HEK293 (cell line): ENCODE measurements around the gene IGSF21.

Source experiments
- CTCF ChIA-PET: fragments of 350-600 bp; formaldehyde crosslinking; extraction: SDS; loops from one replicate; lab custom pipeline; 2021; ENCODE audit warnings: antibody characterized with exemption; lab: Yijun Ruan, JAX
- POLR2A ChIA-PET: fragments of 300-600 bp; formaldehyde crosslinking; extraction: SDS; loops from one replicate; lab custom pipeline; 2020; ENCODE audit warnings: antibody characterized with exemption, inconsistent platforms; lab: Yijun Ruan, JAX
- H3K27ac ChIP-seq: fragments of 200-500 bp; sonication (Bioruptor generic); 2 replicates; pipeline ENCODE4 v1.5.1; 2014; ENCODE audit warnings: low read depth, low read length, control low read depth, inconsistent platforms; ENCODE audit errors: extremely low read depth
- H3K36me3 ChIP-seq, 2 experiments: fragments of 200-500 bp in 1 of 2; sonication (Bioruptor generic) in 1 of 2; 1 replicate in 1 of 2; 2 replicates in 1 of 2; pipeline ENCODE4 v1.5.1; 2014 to 2017; ENCODE audit warnings: inconsistent platforms in 2 of 2, low read length in 2 of 2; ENCODE audit not compliant: control insufficient read depth in 2 of 2, insufficient read depth in 1 of 2
- H3K4me1 ChIP-seq: fragments of 200-500 bp; sonication (Bioruptor generic); 2 replicates; pipeline ENCODE4 v1.5.1; 2014; ENCODE audit warnings: mild to moderate bottlenecking, low read length, inconsistent platforms; ENCODE audit not compliant: control insufficient read depth, insufficient read depth
- H3K4me3 ChIP-seq: 2 replicates; pipeline ENCODE4 v1.5.1; 2011; ENCODE audit warnings: low read depth, mild to moderate bottlenecking, control low read depth, low read length, moderate library complexity
- H3K9me3 ChIP-seq: fragments of 200-500 bp; sonication (Bioruptor generic); 2 replicates; pipeline ENCODE4 v1.5.1; 2014; ENCODE audit warnings: low read depth, low read length, inconsistent platforms; ENCODE audit not compliant: control insufficient read depth, insufficient read depth
- GLI2 ChIP-seq: fragments of 450-650 bp; formaldehyde crosslinking; IDR thresholded peaks from 2 replicates; pipeline ENCODE4; 2017; ENCODE audit warnings: missing biosample characterization, missing genetic modification characterization, low read depth, borderline replicate concordance
- PRDM2 ChIP-seq: fragments of 450-650 bp; formaldehyde crosslinking; IDR thresholded peaks from 2 replicates; pipeline ENCODE4 v1.5.1; 2016; ENCODE audit warnings: missing biosample characterization, missing genetic modification characterization, borderline replicate concordance
- TSHZ1 ChIP-seq: fragments of 450-650 bp; formaldehyde crosslinking; IDR thresholded peaks from 2 replicates; pipeline ENCODE4 v1.5.1; 2016; ENCODE audit warnings: missing biosample characterization, missing genetic modification characterization, borderline replicate concordance
- ZBTB49 ChIP-seq: fragments of 450-650 bp; formaldehyde crosslinking; IDR thresholded peaks from 2 replicates; pipeline ENCODE4 v1.5.1; 2016; ENCODE audit warnings: missing biosample characterization, missing genetic modification characterization, low read depth
- ZNF114 ChIP-seq: fragments of 450-650 bp; formaldehyde crosslinking; IDR thresholded peaks from 2 replicates; pipeline ENCODE4 v1.5.0; 2017; ENCODE audit warnings: missing biosample characterization, missing genetic modification characterization
- ZNF140 ChIP-seq: fragments of 450-650 bp; formaldehyde crosslinking; IDR thresholded peaks from 2 replicates; pipeline ENCODE4 v1.5.1; 2016; ENCODE audit warnings: missing biosample characterization, missing genetic modification characterization
- ZNF184 ChIP-seq: fragments of 450-650 bp; IDR thresholded peaks from 2 replicates; pipeline ENCODE4 v1.5.1; 2018; ENCODE audit warnings: missing biosample characterization, mild to moderate bottlenecking, missing genetic modification characterization
- ZNF221 ChIP-seq: fragments of 450-650 bp; formaldehyde crosslinking; IDR thresholded peaks from 2 replicates; pipeline ENCODE4 v1.5.1; 2017; ENCODE audit warnings: missing biosample characterization, missing genetic modification characterization, borderline replicate concordance
- ZNF302 ChIP-seq: fragments of 450-650 bp; formaldehyde crosslinking; IDR thresholded peaks from 2 replicates; pipeline ENCODE4 v1.5.1; 2016; ENCODE audit warnings: missing biosample characterization, missing genetic modification characterization, low read depth
- ZNF311 ChIP-seq: fragments of 450-650 bp; formaldehyde crosslinking; IDR thresholded peaks from 2 replicates; pipeline ENCODE4 v1.5.1; 2017; ENCODE audit warnings: missing biosample characterization, missing genetic modification characterization, borderline replicate concordance
- ZNF488 ChIP-seq: fragments of 450-650 bp; formaldehyde crosslinking; IDR thresholded peaks from 2 replicates; pipeline ENCODE4 v1.5.1; 2016; ENCODE audit warnings: missing biosample characterization, missing genetic modification characterization
- ZNF501 ChIP-seq: fragments of 450-650 bp; formaldehyde crosslinking; IDR thresholded peaks from 2 replicates; pipeline ENCODE4 v1.5.1; 2016; ENCODE audit warnings: missing biosample characterization, missing genetic modification characterization
- ZNF585B ChIP-seq: fragments of 450-650 bp; formaldehyde crosslinking; IDR thresholded peaks from 2 replicates; pipeline ENCODE4 v1.5.1; 2016; ENCODE audit warnings: missing biosample characterization, missing genetic modification characterization
- ZNF654 ChIP-seq: fragments of 450-650 bp; formaldehyde crosslinking; IDR thresholded peaks from 2 replicates; pipeline ENCODE4 v1.5.1; 2016; ENCODE audit warnings: low read depth, missing biosample characterization, missing genetic modification characterization
- ZNF768 ChIP-seq: fragments of 450-650 bp; formaldehyde crosslinking; IDR thresholded peaks from 2 replicates; pipeline ENCODE4 v1.5.1; 2018; ENCODE audit warnings: missing biosample characterization, mild to moderate bottlenecking, missing genetic modification characterization
- ZSCAN18 ChIP-seq: fragments of 450-650 bp; formaldehyde crosslinking; IDR thresholded peaks from 2 replicates; pipeline ENCODE4 v1.5.1; 2016; ENCODE audit warnings: missing biosample characterization, missing genetic modification characterization

The IGSF21 gene

GRCh38 chr1:18128298-18128697, 20.7 kb downstream of the IGSF21 start (continued):
- TF ChIP-seq PRDM2 (tag by site-specific recombination) (no peak), ZNF311 (tag by site-specific recombination) (no peak), ZNF501 (tag by site-specific recombination) (no peak), ZNF585B (tag by site-specific recombination) (no peak), ZSCAN18 (tag by site-specific recombination) (no peak), ZNF184 (tag by site-specific recombination) (no peak), ZNF221 (no peak), ZNF140 (no peak), ZBTB49 (tag by site-specific recombination) (no peak), ZNF654 (tag by site-specific recombination) (no peak), ZNF114 (tag by site-specific recombination) (no peak), GLI2 (tag by site-specific recombination) (no peak)

GRCh38 chr1:18130356-18130755, 22.8 kb downstream of the IGSF21 start:
- no peaks in the 10 kb centered on the region for H3K36me3 ChIP-seq
- CTCF ChIA-PET, result no interaction called here
- TF ChIP-seq ZNF488 (tag by site-specific recombination), result no peak
- TF ChIP-seq ZNF302 (tag by site-specific recombination), result no peak
- no peak for TF ChIP-seq TSHZ1
- 0 out of 2 replicates have a peak, but pooled peaks have one; percentile 19 for TF ChIP-seq ZNF768
- no peak overlapping the region for H3K27ac ChIP-seq
- no peak overlapping the region for H3K4me3 ChIP-seq
- H3K4me1 ChIP-seq, result peaks cover 6% of the 10 kb centered on the region
- POLR2A ChIA-PET, result no interaction called here
- H3K9me3 ChIP-seq, result no peaks in the 10 kb centered on the region
